ENCODE data around the gene POU2F1.

GRCh38 chr1:167178831-167179230 is 41.9 kb upstream of the POU2F1 start:
- TF ChIP-seq POLR2AphosphoS5 (IDR thresholded peaks at IDR 0.05) (no peak), CTCF (IDR thresholded peaks at IDR 0.05) (no peak), EP300 (IDR thresholded peaks at IDR 0.05) (no peak), POLR2A (IDR thresholded peaks at IDR 0.05) (no peak)

All from upper lobe of left lung (tissue), 4 donors.